GM19239 (cell line): ENCODE results near the gene LDLRAD3.

Experiments
- DNase-seq: peaks from one replicate; pipeline ENCODE4 v3.0.0; 2011; ENCODE audit warnings: low spot score; ENCODE audit not compliant: insufficient read length
- FAIRE-seq: peaks from 2 replicates; lab custom pipeline; 2011; peaks lifted over from hg19 to GRCh38; lab: Jason Lieb, UNC

Gene LDLRAD3

GRCh38 chr11:36278531-36279282 is 334.8 kb downstream of the LDLRAD3 start:
- no peak for FAIRE-seq

GRCh38 chr11:36280531-36280930 is 336.7 kb downstream of the LDLRAD3 start:
- DNase-seq (no peak), FAIRE-seq (no peak)

More at GRCh38 chr11:36278531-36279282, 334.8 kb downstream of the LDLRAD3 start:
- DNase-seq: no peak
